Neuronal stem cell (in vitro differentiated cells): Measurements from ENCODE around the gene ZNF581.

Experiments
- DNase-seq: peaks from one replicate; pipeline ENCODE4 v3.0.0-alpha.2; 2013; ENCODE audit warnings: low spot score
- H2AFZ ChIP-seq: one replicate; pipeline ENCODE4 v1.6.1; 2013; ENCODE audit warnings: mild to moderate bottlenecking, low read length, inconsistent platforms
- H2AK5ac ChIP-seq: 2 replicates; pipeline ENCODE4 v1.6.1; 2013; ENCODE audit warnings: low read depth, mild to moderate bottlenecking, inconsistent platforms, low read length, moderate library complexity, mixed read lengths
- H2BK120ac ChIP-seq: 2 replicates; pipeline ENCODE4 v1.6.1; 2013; ENCODE audit warnings: low read depth, mild to moderate bottlenecking, inconsistent platforms, low read length, moderate library complexity, mixed read lengths
- H2BK12ac ChIP-seq: one replicate; pipeline ENCODE4 v1.6.1; 2013; ENCODE audit warnings: low read length, inconsistent platforms
- H2BK15ac ChIP-seq: 2 replicates; pipeline ENCODE4 v1.6.1; 2013; ENCODE audit warnings: mild to moderate bottlenecking, low read length, inconsistent platforms, mixed read lengths
- H2BK5ac ChIP-seq: one replicate; pipeline ENCODE4 v1.6.1; 2013; ENCODE audit warnings: inconsistent platforms, mild to moderate bottlenecking, low read length, moderate library complexity
- H3K14ac ChIP-seq: one replicate; pipeline ENCODE4 v1.6.1; 2013; ENCODE audit warnings: low read length, inconsistent platforms
- H3K18ac ChIP-seq: 2 replicates; pipeline ENCODE4 v1.6.1; 2013; ENCODE audit warnings: low read length, inconsistent platforms
- H3K23ac ChIP-seq: 2 replicates; pipeline ENCODE4 v1.6.1; 2013; ENCODE audit warnings: low read depth, mild to moderate bottlenecking, mixed read lengths, low read length, inconsistent platforms; ENCODE audit not compliant: poor library complexity
- H3K27ac ChIP-seq: replicated peaks from 3 replicates; pipeline ENCODE4 v1.5.1; 2013; ENCODE audit warnings: low read length, inconsistent platforms
- H3K27me3 ChIP-seq, 3 experiments: 2 replicates each; pipeline ENCODE4 v1.6.1; 2013; ENCODE audit warnings: low read length in 3 of 3, mild to moderate bottlenecking in 2 of 3, inconsistent platforms in 1 of 3, low read depth in 1 of 3, mixed read lengths in 1 of 3, moderate library complexity in 1 of 3; ENCODE audit not compliant: control insufficient read depth in 3 of 3, insufficient read depth in 3 of 3
- H3K36me3 ChIP-seq, 2 donors: replicated peaks in 1 of 2; 2 replicates each; pipeline ENCODE4 v1.6.1; 2013; ENCODE audit warnings: low read length in 2 of 2; ENCODE audit not compliant: control insufficient read depth in 2 of 2, insufficient read depth in 2 of 2
- H3K4ac ChIP-seq: 2 replicates; pipeline ENCODE4 v1.6.1; 2013; ENCODE audit warnings: inconsistent platforms, mild to moderate bottlenecking, low read length, moderate library complexity
- H3K4me1 ChIP-seq, 2 donors: 1 replicate in 1 of 2; 2 replicates in 1 of 2; pipeline ENCODE4 v1.6.1; 2013; ENCODE audit warnings: low read length in 2 of 2, low read depth in 1 of 2; ENCODE audit not compliant: control insufficient read depth in 2 of 2, insufficient read depth in 1 of 2
- H3K4me2 ChIP-seq: one replicate; pipeline ENCODE4 v1.6.1; 2013; ENCODE audit warnings: mild to moderate bottlenecking, low read length, inconsistent platforms; ENCODE audit not compliant: insufficient read depth, poor library complexity, severe bottlenecking
- H3K4me3 ChIP-seq, 2 donors: 2 replicates each; pipeline ENCODE4 v1.5.1; 2013; ENCODE audit warnings: low read length in 2 of 2, mild to moderate bottlenecking in 2 of 2, inconsistent platforms in 1 of 2, moderate library complexity in 1 of 2
- H3K79me1 ChIP-seq: one replicate; pipeline ENCODE4 v1.6.1; 2013; ENCODE audit warnings: low read depth, mild to moderate bottlenecking, inconsistent platforms, low read length, moderate library complexity
- H3K9ac ChIP-seq: one replicate; pipeline ENCODE4 v1.6.1; 2013; ENCODE audit warnings: mild to moderate bottlenecking, low read depth, low read length, inconsistent platforms; ENCODE audit not compliant: poor library complexity
- H3K9me3 ChIP-seq, 2 donors: replicated peaks in 1 of 2; 2 replicates each; pipeline versions ENCODE3 to v1.6.1; 2013; ENCODE audit warnings: low read length in 2 of 2, mild to moderate bottlenecking in 2 of 2, inconsistent platforms in 1 of 2, low read depth in 1 of 2, mixed read lengths in 1 of 2, moderate library complexity in 1 of 2; ENCODE audit not compliant: control insufficient read depth in 2 of 2, insufficient read depth in 1 of 2
- H4K8ac ChIP-seq: one replicate; pipeline ENCODE4 v1.6.1; 2013; ENCODE audit warnings: low read depth, mild to moderate bottlenecking, inconsistent platforms, low read length, moderate library complexity
- H4K91ac ChIP-seq: one replicate; pipeline ENCODE4 v1.6.1; 2013; ENCODE audit warnings: low read length, low read depth, mild to moderate bottlenecking, inconsistent platforms; ENCODE audit not compliant: poor library complexity
- WGBS, 2 donors: extraction: QIAGEN DNeasy Blood & Tissue Kit; methylation state at CpG; one replicate each; pipeline ENCODE4 v1.1.7; 2013; ENCODE audit warnings: missing lambda C conversion rate in 2 of 2, mixed read lengths in 1 of 2; ENCODE audit not compliant: insufficient read length in 2 of 2, insufficient replicate concordance in 1 of 2; ENCODE audit errors: extremely low coverage in 2 of 2; 5-methylcytosine and 5-hydroxymethylcytosine counted together

The ZNF581 gene

DNA sequence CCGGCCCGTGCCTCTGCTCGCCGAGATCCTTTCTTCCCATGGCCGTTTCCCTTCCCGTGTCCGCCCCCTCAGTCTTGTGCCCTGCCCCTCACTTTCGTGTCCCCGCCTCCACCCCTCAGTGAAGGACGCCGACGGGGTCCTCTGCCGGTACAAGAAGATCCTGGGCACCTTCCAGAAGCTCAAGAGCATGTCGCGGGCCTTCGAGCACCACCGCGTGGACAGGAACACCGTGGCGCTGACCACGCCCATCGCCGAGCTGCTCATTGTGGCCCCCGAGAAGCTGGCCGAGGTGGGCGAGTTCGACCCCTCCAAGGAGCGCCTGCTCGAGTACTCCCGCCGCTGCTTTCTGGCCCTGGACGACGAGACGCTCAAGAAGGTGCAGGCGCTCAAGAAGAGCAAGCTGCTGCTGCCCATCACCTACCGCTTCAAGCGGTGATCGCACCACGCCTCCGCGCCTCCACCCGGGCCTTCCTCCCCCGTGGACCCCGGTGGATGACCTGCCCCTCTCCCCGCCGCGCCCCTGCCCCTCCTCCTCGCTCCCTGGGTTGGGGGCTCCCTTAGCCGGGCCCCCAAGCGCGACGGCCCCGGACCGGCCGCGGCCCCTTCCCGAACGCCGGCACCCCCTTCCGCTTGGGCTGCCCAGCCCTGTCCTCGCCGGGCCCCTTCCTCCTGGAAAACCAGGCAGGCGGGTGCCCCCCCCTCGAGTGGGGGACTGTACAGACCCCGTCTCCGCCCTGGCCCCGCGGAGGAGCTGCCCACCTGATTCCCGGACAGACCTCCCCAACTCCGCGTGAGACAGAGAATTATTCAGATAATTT, 9.1 kb downstream of the ZNF581 start:
- H3K23ac ChIP-seq = peak overlapping the region; percentile 25
- H2BK120ac ChIP-seq = no peak overlapping the region
- no peak overlapping the region for H2BK15ac ChIP-seq
- no peak overlapping the region for H3K4me2 ChIP-seq
- no peak overlapping the region for H2AFZ ChIP-seq
- H3K14ac ChIP-seq = no peak overlapping the region
- H4K8ac ChIP-seq = no peak overlapping the region
- peaks cover 15 to 19% of the 10 kb centered on the region in 2 donors for H3K4me1 ChIP-seq
- H3K79me1 ChIP-seq = peaks cover 17% of the 10 kb centered on the region
- no peak overlapping the region for H3K4me3 ChIP-seq
- no peak overlapping the region for H3K18ac ChIP-seq
- H3K9me3 ChIP-seq = no peaks in the 10 kb centered on the region
- H2BK12ac ChIP-seq = no peak overlapping the region
- no CpG with 5 or more reads among the region's 71 CpGs for WGBS, 2 donors
- no peak for DNase-seq
- H3K27ac ChIP-seq = no peak overlapping the region
- H3K36me3 ChIP-seq = peaks cover 13 to 43% of the 10 kb centered on the region in 2 donors
- no peak overlapping the region for H2BK5ac ChIP-seq
- H4K91ac ChIP-seq = no peak overlapping the region
- H3K9ac ChIP-seq = no peak overlapping the region
- H3K4ac ChIP-seq = no peak overlapping the region
- no peaks in the 10 kb centered on the region for H3K27me3 ChIP-seq
- peak overlapping the region; percentile 70 for H2AK5ac ChIP-seq

DNA sequence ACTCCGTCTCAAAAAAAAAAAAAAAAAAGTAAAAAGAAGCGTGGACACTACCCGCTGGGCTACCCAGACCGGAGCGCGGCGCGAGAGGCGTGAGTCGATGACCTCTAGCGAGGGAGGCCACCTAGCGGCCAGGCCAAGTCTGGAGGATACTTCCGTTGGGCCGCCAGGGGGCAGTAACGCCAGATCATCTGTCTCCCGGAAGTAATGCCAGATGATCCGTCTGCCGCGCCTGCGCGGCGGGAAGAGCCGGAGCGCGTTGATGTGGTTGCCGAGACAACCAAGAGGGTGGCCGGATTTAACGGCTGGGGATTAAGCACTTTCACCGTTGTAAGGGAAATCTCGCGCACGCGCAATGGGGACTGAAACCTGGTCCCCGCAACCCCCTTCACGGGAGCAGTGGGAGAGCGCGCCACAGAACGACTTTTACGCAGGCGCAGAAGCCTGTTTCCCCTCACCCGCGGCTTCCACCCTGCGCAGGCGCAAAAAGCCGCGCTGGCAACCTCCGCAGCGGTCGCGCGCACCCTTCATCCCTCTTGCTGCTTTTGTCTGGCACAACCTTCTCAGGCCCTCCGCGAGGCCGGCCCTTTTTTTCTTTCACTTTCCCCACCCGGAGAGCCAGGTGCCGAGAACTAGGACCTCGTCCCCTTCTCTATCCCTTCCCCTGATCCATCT, 10.3 kb downstream of the ZNF581 start:
- Histone ChIP-seq H2AFZ (peak overlapping the region; percentile 80), H3K36me3 (peaks cover 15 to 54% of the 10 kb centered on the region in 2 donors), H3K18ac (peak overlapping the region; percentile 98), H2BK15ac (peak overlapping the region; percentile 88), H3K27me3 (no peaks in the 10 kb centered on the region), H2AK5ac (peak overlapping the region; percentile 86), H4K91ac (no peak overlapping the region), H3K9me3 (no peaks in the 10 kb centered on the region), H3K4me1 (peaks cover 13% of the 10 kb centered on the region in 2 donors), H3K4me3 (peak overlapping the region; percentile 55 to 88), H3K9ac (peak overlapping the region; percentile 86), H3K14ac (peak overlapping the region; percentile 79), H3K4me2 (peak overlapping the region; percentile 61), H3K23ac (peak overlapping the region; percentile 90), H4K8ac (no peak overlapping the region), H3K27ac (peak overlapping the region; percentile 99), H2BK5ac (peak overlapping the region; percentile 62), H3K79me1 (peaks cover 13% of the 10 kb centered on the region), H2BK120ac (peak overlapping the region; percentile 67), H3K4ac (peak overlapping the region; percentile 71), H2BK12ac (no peak overlapping the region)
- no CpG with 5 or more reads among the region's 57 CpGs for WGBS, 2 donors
- DNase-seq = peak; percentile 98

DNA sequence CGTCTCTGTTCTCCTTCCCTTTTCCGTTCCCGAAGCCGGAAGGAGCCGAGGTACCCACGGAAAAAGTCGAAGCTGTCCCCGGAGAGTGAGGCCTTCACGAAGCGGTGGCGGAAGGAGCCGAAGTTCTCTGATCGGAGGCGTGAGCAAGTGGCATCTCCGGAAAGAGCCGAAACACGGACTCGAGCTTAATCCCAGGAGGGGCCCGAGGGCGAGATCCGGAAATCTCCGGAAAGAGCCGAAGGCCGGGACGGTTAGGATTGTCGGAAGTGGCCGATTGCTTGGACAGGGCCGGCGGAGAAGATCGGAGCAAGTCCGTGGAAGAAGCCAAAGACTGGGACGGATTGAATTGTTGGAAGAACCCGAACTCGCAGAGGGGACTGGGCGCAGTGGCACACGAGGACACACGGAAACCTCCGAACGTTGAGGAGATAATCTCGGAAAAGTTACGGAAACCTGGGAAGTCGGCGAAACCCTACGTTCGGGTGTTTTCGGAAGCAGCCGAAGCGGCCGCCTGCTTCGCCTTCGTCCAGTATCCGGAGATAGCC, 10.9 kb downstream of the ZNF581 start:
- Histone ChIP-seq H3K23ac (peak overlapping the region; percentile 90), H3K9ac (peak overlapping the region; percentile 92), H2BK12ac (no peak overlapping the region), H2AFZ (peak overlapping the region; percentile 80), H3K36me3 (peaks cover 14 to 60% of the 10 kb centered on the region in 2 donors), H3K4me1 (peaks cover 11 to 12% of the 10 kb centered on the region in 2 donors), H2BK5ac (peak overlapping the region; percentile 62), H3K4ac (no peak overlapping the region), H3K9me3 (no peaks in the 10 kb centered on the region), H3K4me2 (peak overlapping the region; percentile 61), H2AK5ac (peak overlapping the region; percentile 86), H3K27ac (peak overlapping the region; percentile 99), H3K27me3 (no peaks in the 10 kb centered on the region), H4K91ac (no peak overlapping the region), H3K14ac (no peak overlapping the region), H2BK120ac (peak overlapping the region; percentile 67), H3K79me1 (peaks cover 9% of the 10 kb centered on the region), H3K18ac (peak overlapping the region; percentile 98), H3K4me3 (peak overlapping the region; percentile 55 to 88), H4K8ac (no peak overlapping the region), H2BK15ac (peak overlapping the region; percentile 88)
- no CpG with 5 or more reads among the region's 52 CpGs for WGBS, 2 donors
- peak; percentile 100 for DNase-seq
